ENCODE results near the gene VWA1.

DNA sequence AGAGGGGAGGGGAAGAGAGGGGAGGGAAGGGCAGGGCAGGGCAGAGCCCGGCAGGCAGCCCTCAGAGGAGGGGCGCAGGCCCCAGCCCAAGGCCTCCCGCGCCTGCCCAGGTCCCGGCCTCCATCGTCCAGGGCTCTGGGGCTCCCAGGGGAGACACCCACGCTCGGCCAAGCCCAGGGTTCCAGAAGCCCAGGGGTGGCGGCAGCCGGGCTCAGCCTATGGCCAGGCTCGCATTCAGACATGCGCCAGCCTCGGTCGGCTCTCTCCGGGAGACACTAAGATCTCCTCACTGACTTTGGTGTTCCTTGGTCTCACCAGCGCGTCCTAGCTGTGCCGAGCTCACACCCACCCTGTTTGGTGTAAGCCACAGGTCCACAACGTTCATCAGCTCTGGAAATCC is 7.3 kb upstream of the VWA1 start:
- TF ChIP-seq YY1 (IDR thresholded peaks at IDR 0.05; ENCODE audit: insufficient read depth, insufficient read length) (no peak), ZNF274 (IDR thresholded peaks at IDR 0.05; ENCODE audit: low read depth, low read length) (no peak), SUZ12 (IDR thresholded peaks at IDR 0.05; ENCODE audit: extremely low read depth, insufficient read depth, insufficient read length) (no peak)

All from NT2/D1 (cell line).